GM12801 (cell line): Measurements from ENCODE around the gene PTTG1IP2.

Experiments
- CTCF ChIP-seq: IDR thresholded peaks from one replicate; pipeline ENCODE4 v1.5.1; 2011; ENCODE audit warnings: control low read depth; ENCODE audit not compliant: insufficient read length; ENCODE audit errors: extremely low read depth

The PTTG1IP2 gene

GRCh38 chr7:90532231-90532929 lies 62.9 kb downstream of the PTTG1IP2 start:
- TF ChIP-seq CTCF: no peak

- no peak for TF ChIP-seq CTCF
These were observed 67.0 kb downstream of the PTTG1IP2 start for GRCh38 chr7:90536449-90536848.

- no peak for TF ChIP-seq CTCF
These were observed 69.0 kb downstream of the PTTG1IP2 start for GRCh38 chr7:90538405-90538804.

- no peak for TF ChIP-seq CTCF
These were observed 71.0 kb downstream of the PTTG1IP2 start for GRCh38 chr7:90540406-90540805.

GRCh38 chr7:90551036-90551435 lies 81.6 kb downstream of the PTTG1IP2 start:
- TF ChIP-seq CTCF: no peak

- no peak for TF ChIP-seq CTCF
These were observed 83.1 kb downstream of the PTTG1IP2 start for GRCh38 chr7:90552521-90552920.

GRCh38 chr7:90560730-90561129 lies 91.3 kb downstream of the PTTG1IP2 start:
- no peak for TF ChIP-seq CTCF
